H1 (cell line): Measurements from ENCODE around the gene TMC3. TPM values are rescaled to one million over a fixed set of nuclear protein-coding genes. Genes with fewer than 3 reads are reported as not detected.

Experiments used
- CTCF ChIA-PET: fragments of 300-600 bp; sonication (Branson Sonifier 250); formaldehyde crosslinking; loops from one replicate; lab custom pipeline; 2021; ENCODE audit not compliant: partially characterized antibody; lab: Charles Lee
- POLR2A ChIA-PET: fragments of 300-600 bp; sonication (Branson Sonifier 250); formaldehyde crosslinking; loops from one replicate; lab custom pipeline; 2021; ENCODE audit warnings: inconsistent platforms; ENCODE audit not compliant: partially characterized antibody; lab: Charles Lee
- DNase-seq, 2 experiments: peaks; one replicate each; pipeline versions ENCODE4 v3.0.0 to v3.0.0-alpha.2; 2010 to 2022; ENCODE audit warnings: low spot score in 2 of 2, low read depth in 1 of 2, mixed read lengths in 1 of 2
- FAIRE-seq: peaks from 2 replicates; lab custom pipeline; 2011; peaks lifted over from hg19 to GRCh38; lab: Jason Lieb, UNC
- H2AFZ ChIP-seq: 2 replicates; pipeline ENCODE4 v1.8.1; 2012; ENCODE audit warnings: low read length, inconsistent platforms
- H2AK5ac ChIP-seq: 2 replicates; pipeline ENCODE4 v1.6.1; 2013; ENCODE audit warnings: low read depth, low read length
- H2BK120ac ChIP-seq: replicated peaks from 2 replicates; pipeline ENCODE3; 2013; ENCODE audit warnings: low read depth, low read length, inconsistent platforms
- H2BK12ac ChIP-seq: 2 replicates; pipeline ENCODE4 v1.6.1; 2013; ENCODE audit warnings: low read depth, low read length
- H2BK15ac ChIP-seq: 2 replicates; pipeline ENCODE4 v1.6.1; 2013; ENCODE audit warnings: low read length
- H2BK20ac ChIP-seq: 2 replicates; pipeline ENCODE4 v1.6.1; 2013; ENCODE audit warnings: low read length
- H2BK5ac ChIP-seq: 2 replicates; pipeline ENCODE4 v1.6.1; 2013; ENCODE audit warnings: low read depth, low read length
- H3K14ac ChIP-seq: 2 replicates; pipeline ENCODE4 v1.6.1; 2013; ENCODE audit warnings: inconsistent platforms; ENCODE audit not compliant: insufficient read length
- H3K18ac ChIP-seq: 2 replicates; pipeline ENCODE4 v1.6.1; 2013; ENCODE audit warnings: low read length; ENCODE audit errors: extremely low read depth
- H3K23ac ChIP-seq: 2 replicates; pipeline ENCODE4 v1.6.1; 2013; ENCODE audit warnings: inconsistent platforms; ENCODE audit not compliant: insufficient read length
- H3K23me2 ChIP-seq: 2 replicates; pipeline ENCODE4 v1.6.1; 2013; ENCODE audit warnings: low read depth, low read length
- H3K27ac ChIP-seq: 2 replicates; pipeline ENCODE4 v1.6.1; 2011; ENCODE audit warnings: low read depth, low read length, inconsistent platforms
- H3K27me3 ChIP-seq, 4 experiments: replicated peaks in 1 of 4; 1 replicate in 1 of 4; 2 replicates in 3 of 4; pipeline versions ENCODE4 v1.6.1 to v1.8.1; 2011 to 2013; ENCODE audit warnings: low read length in 3 of 4, mild to moderate bottlenecking in 3 of 4, inconsistent platforms in 2 of 4, mixed read lengths in 2 of 4, moderate library complexity in 1 of 4; ENCODE audit not compliant: control insufficient read depth in 3 of 4, insufficient read depth in 3 of 4; ENCODE audit errors: extremely low read depth in 1 of 4
- H3K36me3 ChIP-seq, 4 experiments: 2 replicates each; pipeline versions ENCODE4 v1.6.1 to v1.8.1; 2011 to 2013; ENCODE audit warnings: mild to moderate bottlenecking in 4 of 4, low read length in 3 of 4, moderate library complexity in 2 of 4, control low read depth in 1 of 4, inconsistent platforms in 1 of 4; ENCODE audit not compliant: insufficient read depth in 4 of 4, control insufficient read depth in 2 of 4
- H3K4ac ChIP-seq: replicated peaks from 2 replicates; pipeline ENCODE3; 2013; ENCODE audit warnings: low read length, low read depth, mixed read lengths, inconsistent platforms; ENCODE audit not compliant: insufficient read length
- H3K4me1 ChIP-seq, 4 experiments: replicated peaks in 1 of 4; 1 replicate in 1 of 4; 2 replicates in 3 of 4; pipeline versions ENCODE4 v1.6.1 to v1.8.1; 2011 to 2013; ENCODE audit warnings: low read length in 3 of 4, inconsistent platforms in 2 of 4, mixed read lengths in 1 of 4; ENCODE audit not compliant: insufficient read depth in 4 of 4, control insufficient read depth in 3 of 4
- H3K4me2 ChIP-seq, 2 experiments: 2 replicates each; pipeline versions ENCODE4 v1.6.1 to v1.8.1; 2011 to 2013; ENCODE audit warnings: low read depth in 2 of 2, low read length in 2 of 2, control low read depth in 1 of 2, inconsistent platforms in 1 of 2, mild to moderate bottlenecking in 1 of 2; ENCODE audit not compliant: insufficient read depth in 1 of 2
- H3K4me3 ChIP-seq, 4 experiments: fragments of 200-600, 300-600 bp in 1 of 4; sonication (generic), shearing (Covaris generic), sonication (Bioruptor Twin) in 1 of 4; 2 replicates each; pipeline versions ENCODE4 v1.5.1 to v1.8.1; 2011 to 2016; ENCODE audit warnings: low read length in 4 of 4, low read depth in 3 of 4, control low read depth in 2 of 4, inconsistent platforms in 2 of 4, mild to moderate bottlenecking in 2 of 4, mixed read lengths in 1 of 4, moderate library complexity in 1 of 4; ENCODE audit not compliant: insufficient read depth in 2 of 4; ENCODE audit errors: extremely low read depth in 1 of 4
- H3K56ac ChIP-seq: replicated peaks from 2 replicates; pipeline ENCODE3; 2013; ENCODE audit warnings: low read depth, mild to moderate bottlenecking, mixed read lengths, low read length, inconsistent platforms; ENCODE audit not compliant: insufficient read length
- H3K79me1 ChIP-seq: 2 replicates; pipeline ENCODE4 v1.6.1; 2013; ENCODE audit warnings: low read depth, low read length, control low read depth
- H3K79me2 ChIP-seq, 2 experiments: 2 replicates each; pipeline versions ENCODE4 v1.6.1 to v1.8.1; 2012 to 2013; ENCODE audit warnings: low read length in 2 of 2, mild to moderate bottlenecking in 2 of 2, inconsistent platforms in 1 of 2; ENCODE audit not compliant: insufficient read depth in 2 of 2, control insufficient read depth in 1 of 2
- H3K9ac ChIP-seq, 4 experiments: replicated peaks in 1 of 4; 1 replicate in 1 of 4; 2 replicates in 3 of 4; pipeline versions ENCODE4 v1.6.1 to v1.8.1; 2011 to 2013; ENCODE audit warnings: low read depth in 3 of 4, low read length in 3 of 4, control low read depth in 2 of 4, mild to moderate bottlenecking in 2 of 4, moderate library complexity in 2 of 4, inconsistent platforms in 1 of 4; ENCODE audit errors: extremely low read depth in 1 of 4
- H3K9me3 ChIP-seq, 2 experiments: 2 replicates each; pipeline versions ENCODE4 v1.6.1 to v1.8.1; 2012 to 2013; ENCODE audit warnings: mild to moderate bottlenecking in 2 of 2, moderate library complexity in 2 of 2, control low read depth in 1 of 2, inconsistent platforms in 1 of 2, low read depth in 1 of 2, low read length in 1 of 2, mixed read lengths in 1 of 2; ENCODE audit not compliant: insufficient read depth in 2 of 2
- H4K20me1 ChIP-seq, 2 experiments: replicated peaks in 1 of 2; 2 replicates each; pipeline versions ENCODE3 to v1.8.1; 2011 to 2013; ENCODE audit warnings: inconsistent platforms in 2 of 2, low read length in 2 of 2, mild to moderate bottlenecking in 1 of 2; ENCODE audit not compliant: insufficient read depth in 2 of 2, control insufficient read depth in 1 of 2
- H4K5ac ChIP-seq: 2 replicates; pipeline ENCODE4 v1.6.1; 2013; ENCODE audit warnings: low read length, low read depth, mixed read lengths, inconsistent platforms; ENCODE audit not compliant: insufficient read length
- H4K8ac ChIP-seq: 2 replicates; pipeline ENCODE4 v1.8.0; 2013; ENCODE audit warnings: mild to moderate bottlenecking, moderate library complexity, low read length, inconsistent platforms; ENCODE audit not compliant: insufficient read depth; ENCODE audit errors: extremely low read depth
- H4K91ac ChIP-seq: replicated peaks from 2 replicates; pipeline ENCODE3; 2013; ENCODE audit warnings: low read length, mixed read lengths, inconsistent platforms; ENCODE audit not compliant: insufficient read length
- BACH1 ChIP-seq: IDR thresholded peaks from 2 replicates; pipeline ENCODE4 v1.6.1; 2012; ENCODE audit warnings: low read length, improper control_type of control experiment
- POU5F1 ChIP-seq: IDR thresholded peaks from 2 replicates; pipeline ENCODE4 v1.6.1; 2011; ENCODE audit warnings: low read depth, mild to moderate bottlenecking, low read length, moderate library complexity
- RAD21 ChIP-seq, 2 experiments: IDR thresholded peaks in 1 of 2; conservative IDR thresholded peaks in 1 of 2; 2 replicates each; pipeline ENCODE4 v1.6.1; 2011; ENCODE audit warnings: low read depth in 2 of 2, low read length in 2 of 2, improper control_type of control experiment in 1 of 2, inconsistent platforms in 1 of 2, mild to moderate bottlenecking in 1 of 2, moderate library complexity in 1 of 2
- SIX5 ChIP-seq: IDR thresholded peaks from 2 replicates; pipeline ENCODE4 v1.6.1; 2011; ENCODE audit warnings: mild to moderate bottlenecking, low read depth, low read length
- WGBS, 2 experiments: shearing (Covaris generic) in 1 of 2; methylation state at CpG; one replicate each; pipeline versions ENCODE4 v1.1.6 to v1.1.7; 2013 to 2015; ENCODE audit warnings: low lambda C conversion rate in 2 of 2, mixed read lengths in 2 of 2, inconsistent platforms in 1 of 2, low coverage in 1 of 2, missing lambda C conversion rate in 1 of 2; ENCODE audit not compliant: insufficient replicate concordance in 2 of 2, insufficient coverage in 1 of 2, insufficient read length in 1 of 2; ENCODE audit errors: extremely low coverage in 1 of 2, missing lambda C conversion rate in 1 of 2; 5-methylcytosine and 5-hydroxymethylcytosine counted together
- polyA plus RNA-seq, 7 experiments: library from polyadenylated mRNA; depleted of rRNA in 3 of 7; stranded (reverse) in 5 of 7; unstranded in 2 of 7; fragments of >200 nt in 5 of 7; fragments of 200-250 nt in 2 of 7; gene quantifications; 1 replicate in 5 of 7; 2 replicates in 1 of 7; 4 replicates in 1 of 7; pipeline versions ENCODE4 v1.2.1 to v1.2.3, GENCODE V29; 2011 to 2013; ENCODE audit warnings: missing spikeins in 2 of 7, mixed read lengths in 2 of 7
- total RNA-seq: library from RNA; stranded (reverse); fragmentation: NEBNext Ultra II Directional; extraction: Animal tissue kit (Norgen Biotek cat#: 25700); gene quantifications from 2 replicates; pipeline ENCODE4 v1.2.1, GENCODE V29; 2021
- TF ChIP-seq, protein P1 (sequence below): IDR thresholded peaks from 2 replicates; pipeline ENCODE4 v1.6.1; 2011; ENCODE audit warnings: low read depth, mild to moderate bottlenecking, low read length; ENCODE audit not compliant: insufficient read depth

Gene TMC3
- total and polyA plus RNA-seq, 2 of the 8 experiments (the other 6 are each of a cell fraction or from before 2014, with no cell fraction given) = not detected

DNA sequence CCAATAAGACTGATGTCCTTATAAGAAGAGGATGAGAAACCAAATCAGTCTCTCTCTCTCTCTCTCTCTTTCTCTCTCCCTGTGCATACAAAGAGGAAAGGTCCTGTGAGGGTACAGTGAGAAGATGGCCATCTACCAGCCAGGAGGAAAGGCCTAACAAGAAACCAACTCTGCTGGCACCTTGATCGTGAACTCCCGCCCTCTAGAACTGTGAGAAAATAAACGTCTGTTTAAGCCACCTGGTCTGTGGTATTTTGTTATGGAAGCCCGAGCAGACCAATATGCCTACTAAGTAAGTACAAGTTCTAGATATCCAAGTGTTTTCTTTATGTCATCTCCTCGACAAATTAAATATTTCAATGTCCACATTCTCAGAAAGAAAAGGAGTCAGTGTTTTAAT lies 44.9 kb upstream of the TMC3 start:
- Histone ChIP-seq H3K23ac (no peak overlapping the region), H3K4ac (no peak overlapping the region), H3K4me3 (peak overlapping the region in 1 of 4 experiments; percentile 44; a peak in 1 of 8 replicates), H3K56ac (no peak overlapping the region), H4K91ac (no peak overlapping the region), H2BK5ac (no peak overlapping the region), H3K36me3 (no peaks in the 10 kb centered on the region), H3K79me1 (no peaks in the 10 kb centered on the region), H3K9ac (no peak overlapping the region), H2BK20ac (peak overlapping the region; percentile 57; the same call in 1 of the 2 replicates), H3K9me3 (no peaks in the 10 kb centered on the region; a peak in 1 of 4 replicates), H3K18ac (peak overlapping the region; percentile 40), H2AK5ac (no peak overlapping the region), H2BK12ac (no peak overlapping the region; the same call in 1 of the 2 replicates), H3K4me1 (peaks cover 0 to 12% (median 7%) of the 10 kb centered on the region in 4 experiments; a peak in 5 of 7 replicates), H2BK120ac (peak overlapping the region; percentile 11), H4K8ac (no peak overlapping the region), H3K14ac (no peak overlapping the region), H2AFZ (peak overlapping the region; percentile 99), H3K27me3 (no peaks in the 10 kb centered on the region), H4K5ac (no peak overlapping the region), H2BK15ac (no peak overlapping the region), H3K27ac (no peak overlapping the region), H3K23me2 (no peaks in the 10 kb centered on the region), H3K4me2 (peak overlapping the region; percentile 58 to 64), H4K20me1 (no peaks in the 10 kb centered on the region), H3K79me2 (no peaks in the 10 kb centered on the region)
- POLR2A ChIA-PET = no interaction called here
- WGBS, 2 experiments = 79% methylated on average over 5 of the region's 5 CpGs; no CpG with 5 or more reads in 1 of the 2 experiments
- CTCF ChIA-PET = no interaction called here
- DNase-seq (no peak), FAIRE-seq (no peak)
- TF ChIP-seq RAD21 (IDR thresholded peaks at IDR 0.05 in 1 of 2, conservative IDR thresholded peaks at IDR 0.05 in 1 of 2; ENCODE audit: low read depth in 2 of 2, low read length in 2 of 2) (no peak), POU5F1 (no peak), SIX5 (no peak), BACH1 (no peak)
- TF ChIP-seq, protein P1, sequence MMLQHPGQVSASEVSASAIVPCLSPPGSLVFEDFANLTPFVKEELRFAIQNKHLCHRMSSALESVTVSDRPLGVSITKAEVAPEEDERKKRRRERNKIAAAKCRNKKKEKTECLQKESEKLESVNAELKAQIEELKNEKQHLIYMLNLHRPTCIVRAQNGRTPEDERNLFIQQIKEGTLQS = no peak
